Liver (tissue), 3 donors: ENCODE data around the gene EGFLAM.

Experiments
- TF ChIP-seq, protein P1 (sequence below): fragments of 150-350 bp; IDR thresholded peaks from 2 replicates; pipeline ENCODE4 v1.5.1; 2017; ENCODE audit warnings: improper control_type of control experiment, low read depth, low read length; ENCODE audit not compliant: missing input control
- TF ChIP-seq, protein P2 (sequence below): IDR thresholded peaks from 2 replicates; pipeline ENCODE4 v1.6.1; 2016; ENCODE audit warnings: antibody characterized with exemption
- donor health status: healthy.
- donor health status: healthy.

DNA sequence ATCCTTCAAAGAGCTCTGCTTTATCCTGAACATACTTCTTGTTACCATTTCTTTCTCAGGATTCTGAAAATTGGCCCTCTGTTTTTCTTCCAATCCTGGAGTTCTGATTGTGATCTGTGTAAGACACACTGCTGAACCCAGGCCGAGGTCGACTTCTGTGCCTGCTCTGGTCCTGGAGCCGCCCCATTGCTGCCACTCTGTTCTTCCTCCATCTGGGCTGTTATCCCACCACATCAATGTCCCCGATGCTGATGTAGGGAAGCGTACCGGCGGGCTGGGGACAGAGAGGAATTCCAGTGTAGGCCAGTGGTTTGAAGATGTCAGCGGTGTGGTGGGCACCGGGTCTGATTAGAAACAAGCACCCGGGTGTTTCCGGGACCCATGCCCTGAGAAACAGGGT lies 195.6 kb downstream of the EGFLAM start:
- TF ChIP-seq, protein P1, sequence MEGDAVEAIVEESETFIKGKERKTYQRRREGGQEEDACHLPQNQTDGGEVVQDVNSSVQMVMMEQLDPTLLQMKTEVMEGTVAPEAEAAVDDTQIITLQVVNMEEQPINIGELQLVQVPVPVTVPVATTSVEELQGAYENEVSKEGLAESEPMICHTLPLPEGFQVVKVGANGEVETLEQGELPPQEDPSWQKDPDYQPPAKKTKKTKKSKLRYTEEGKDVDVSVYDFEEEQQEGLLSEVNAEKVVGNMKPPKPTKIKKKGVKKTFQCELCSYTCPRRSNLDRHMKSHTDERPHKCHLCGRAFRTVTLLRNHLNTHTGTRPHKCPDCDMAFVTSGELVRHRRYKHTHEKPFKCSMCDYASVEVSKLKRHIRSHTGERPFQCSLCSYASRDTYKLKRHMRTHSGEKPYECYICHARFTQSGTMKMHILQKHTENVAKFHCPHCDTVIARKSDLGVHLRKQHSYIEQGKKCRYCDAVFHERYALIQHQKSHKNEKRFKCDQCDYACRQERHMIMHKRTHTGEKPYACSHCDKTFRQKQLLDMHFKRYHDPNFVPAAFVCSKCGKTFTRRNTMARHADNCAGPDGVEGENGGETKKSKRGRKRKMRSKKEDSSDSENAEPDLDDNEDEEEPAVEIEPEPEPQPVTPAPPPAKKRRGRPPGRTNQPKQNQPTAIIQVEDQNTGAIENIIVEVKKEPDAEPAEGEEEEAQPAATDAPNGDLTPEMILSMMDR, result no peak
- TF ChIP-seq, protein P2, sequence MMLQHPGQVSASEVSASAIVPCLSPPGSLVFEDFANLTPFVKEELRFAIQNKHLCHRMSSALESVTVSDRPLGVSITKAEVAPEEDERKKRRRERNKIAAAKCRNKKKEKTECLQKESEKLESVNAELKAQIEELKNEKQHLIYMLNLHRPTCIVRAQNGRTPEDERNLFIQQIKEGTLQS, result no peak
